NT2/D1 (cell line): ENCODE measurements around the gene PPA2.

Experiments
- DNase-seq: peaks from one replicate; pipeline ENCODE4 v3.0.0-alpha.2; 2011; ENCODE audit warnings: low read depth, low spot score
- H3K27me3 ChIP-seq: 2 replicates; pipeline ENCODE4 v1.6.0; 2011; ENCODE audit warnings: mild to moderate bottlenecking; ENCODE audit not compliant: insufficient read length, insufficient read depth
- H3K36me3 ChIP-seq: 2 replicates; pipeline ENCODE4 v1.6.1; 2011; ENCODE audit warnings: mild to moderate bottlenecking, low read length, mixed read lengths; ENCODE audit not compliant: insufficient read depth, insufficient read length
- H3K4me1 ChIP-seq: 2 replicates; pipeline ENCODE4 v1.5.1; 2011; ENCODE audit not compliant: insufficient read depth, insufficient read length
- H3K4me3 ChIP-seq: 2 replicates; pipeline ENCODE4 v1.5.1; 2011; ENCODE audit warnings: low read depth; ENCODE audit not compliant: insufficient read length
- H3K9ac ChIP-seq: 2 replicates; pipeline ENCODE4 v1.6.0; 2011; ENCODE audit warnings: low read depth; ENCODE audit not compliant: insufficient read length
- H3K9me3 ChIP-seq: 2 replicates; pipeline ENCODE4 v1.5.1; 2011; ENCODE audit warnings: mild to moderate bottlenecking, low read length; ENCODE audit not compliant: insufficient read depth
- SUZ12 ChIP-seq: IDR thresholded peaks from 2 replicates; pipeline ENCODE4 v1.6.1; 2011; ENCODE audit not compliant: insufficient read length, insufficient read depth; ENCODE audit errors: extremely low read depth
- YY1 ChIP-seq: IDR thresholded peaks from 2 replicates; pipeline ENCODE4 v1.6.1; 2011; ENCODE audit not compliant: insufficient read length, insufficient read depth
- ZNF274 ChIP-seq: IDR thresholded peaks from 2 replicates; pipeline ENCODE4 v1.6.1; 2011; ENCODE audit warnings: mild to moderate bottlenecking, low read depth, low read length

The PPA2 gene

DNA sequence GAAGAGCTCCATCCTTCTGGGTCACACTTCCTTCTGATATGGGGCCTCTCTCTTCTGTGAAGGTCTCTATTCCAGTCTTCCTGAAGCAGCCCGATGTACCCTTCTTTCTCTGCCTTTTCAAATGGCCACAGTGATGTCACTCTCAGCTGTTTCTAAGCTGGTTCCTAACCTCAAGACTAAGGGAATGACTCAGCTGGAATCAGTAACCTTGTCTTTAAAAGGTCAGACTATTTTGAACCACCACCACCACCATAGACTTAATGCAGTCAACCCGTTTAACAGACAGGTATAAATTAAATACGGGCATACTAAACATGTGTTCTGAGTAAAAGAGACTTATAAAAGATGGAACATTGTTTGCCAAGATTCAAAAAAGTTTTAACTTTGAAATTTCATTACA is 121.0 kb downstream of the PPA2 start:
- Histone ChIP-seq H3K4me3 (no peak overlapping the region), H3K9me3 (no peaks in the 10 kb centered on the region), H3K9ac (no peak overlapping the region), H3K4me1 (no peaks in the 10 kb centered on the region), H3K36me3 (no peaks in the 10 kb centered on the region), H3K27me3 (no peaks in the 10 kb centered on the region)
- DNase-seq, result no peak
- no peak for TF ChIP-seq YY1
- TF ChIP-seq SUZ12, result no peak
- no peak for TF ChIP-seq ZNF274

DNA sequence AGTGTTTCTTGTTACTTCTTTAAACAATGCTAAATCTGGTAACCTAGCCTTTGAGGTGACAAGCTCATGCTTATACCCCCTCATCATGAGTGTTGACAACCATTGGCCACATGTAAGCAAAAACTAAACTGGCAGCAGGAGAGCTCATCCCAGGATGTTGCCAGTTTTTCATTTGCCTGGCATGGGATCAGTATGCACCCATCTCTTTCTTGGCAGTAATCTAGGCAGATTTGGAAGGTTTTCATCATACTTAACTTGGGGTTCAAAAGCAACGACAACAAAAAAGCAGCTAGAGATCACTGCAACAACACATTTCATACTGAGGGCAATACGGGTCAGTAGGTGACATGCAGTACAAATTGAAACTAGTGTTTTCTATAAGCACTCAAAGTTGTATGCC is 122.0 kb downstream of the PPA2 start:
- H3K4me3 ChIP-seq, result no peak overlapping the region
- no peaks in the 10 kb centered on the region for H3K27me3 ChIP-seq
- H3K4me1 ChIP-seq, result no peaks in the 10 kb centered on the region
- H3K9ac ChIP-seq, result no peak overlapping the region
- no peak for TF ChIP-seq ZNF274
- TF ChIP-seq SUZ12, result no peak
- TF ChIP-seq YY1, result no peak
- H3K36me3 ChIP-seq, result no peaks in the 10 kb centered on the region
- no peaks in the 10 kb centered on the region for H3K9me3 ChIP-seq
- DNase-seq, result no peak

DNA sequence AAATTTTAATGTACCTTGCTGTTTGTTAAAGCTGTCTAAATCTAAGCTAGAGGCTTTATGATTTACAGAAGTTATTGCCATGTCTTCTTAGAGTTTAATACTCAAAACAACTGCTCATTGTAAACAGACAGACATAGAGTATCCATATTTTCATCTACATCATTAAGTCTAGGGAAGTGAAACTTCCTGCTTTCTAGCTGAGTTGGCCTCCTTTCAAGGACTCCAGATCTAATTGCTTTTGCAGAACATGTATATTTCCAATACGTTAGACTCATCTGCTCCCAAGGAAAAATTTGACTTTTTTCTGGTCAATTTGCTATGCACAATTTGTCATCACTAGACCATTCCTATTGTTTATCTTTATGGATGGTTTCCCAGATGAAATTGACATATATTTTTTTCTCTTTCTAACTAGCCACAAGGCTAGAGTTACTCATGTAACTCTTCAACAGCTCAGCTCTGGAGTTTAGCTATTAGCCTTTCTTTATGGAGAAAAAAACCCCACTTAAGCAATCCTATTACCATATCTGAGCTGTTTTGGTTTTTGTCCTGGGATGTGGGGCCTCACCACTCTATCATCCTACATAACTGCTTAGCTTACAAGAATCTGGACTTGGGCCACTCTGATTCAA is 122.9 kb downstream of the PPA2 start:
- TF ChIP-seq SUZ12 (no peak), YY1 (no peak), ZNF274 (no peak)
- no peak for DNase-seq
- H3K4me1 ChIP-seq, result no peaks in the 10 kb centered on the region

DNA sequence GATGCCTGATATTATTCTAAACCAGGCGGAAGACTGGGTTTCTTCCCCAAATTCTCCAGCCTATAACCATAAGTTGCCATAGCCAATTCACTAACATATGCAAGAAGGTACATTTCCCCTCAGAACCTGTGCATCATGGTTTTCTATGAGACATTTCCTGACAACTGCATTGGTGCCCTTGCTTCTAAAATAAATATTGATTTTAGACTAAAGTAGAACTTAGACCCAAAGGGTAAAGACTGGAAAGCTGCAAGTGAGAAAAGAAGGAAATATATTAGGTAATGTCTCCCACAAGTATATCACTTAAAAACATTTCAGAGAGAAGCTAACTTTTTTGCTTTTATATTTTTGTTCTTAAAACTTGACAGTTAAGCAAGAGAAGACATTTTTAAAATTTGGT is 125.1 kb downstream of the PPA2 start:
- Histone ChIP-seq H3K27me3 (no peaks in the 10 kb centered on the region), H3K9me3 (no peaks in the 10 kb centered on the region), H3K9ac (no peak overlapping the region), H3K4me3 (no peak overlapping the region), H3K36me3 (no peaks in the 10 kb centered on the region), H3K4me1 (no peaks in the 10 kb centered on the region)
- DNase-seq, result no peak
- TF ChIP-seq YY1, result no peak
- no peak for TF ChIP-seq SUZ12
- no peak for TF ChIP-seq ZNF274

More for the DNA sequence above, 122.9 kb downstream of the PPA2 start:
- no peak overlapping the region for H3K9ac ChIP-seq
- H3K27me3 ChIP-seq, result no peaks in the 10 kb centered on the region
- H3K9me3 ChIP-seq, result no peaks in the 10 kb centered on the region
- no peaks in the 10 kb centered on the region for H3K36me3 ChIP-seq
- H3K4me3 ChIP-seq, result no peak overlapping the region

DNA sequence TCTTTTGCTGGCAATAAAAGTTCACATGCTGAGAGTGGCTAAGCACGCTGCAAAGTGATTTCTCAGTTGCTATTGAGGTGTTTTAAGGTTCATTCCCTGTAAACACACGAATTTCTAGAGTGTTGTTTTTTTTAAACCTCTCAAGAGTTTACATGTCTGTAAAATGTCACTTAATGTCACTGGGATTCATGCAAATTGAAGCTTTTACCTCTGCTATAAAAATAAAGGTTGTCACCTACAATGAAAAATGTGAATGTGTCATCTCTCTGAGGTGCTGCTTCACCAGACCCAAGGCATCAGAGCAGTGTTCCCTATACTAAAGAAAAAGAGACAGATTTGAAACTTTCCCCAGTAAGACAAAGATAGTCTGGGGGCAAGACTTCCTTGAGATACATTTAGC is 127.0 kb downstream of the PPA2 start:
- H3K9me3 ChIP-seq, result no peaks in the 10 kb centered on the region
- TF ChIP-seq ZNF274, result no peak
- no peak for TF ChIP-seq SUZ12
- no peak for TF ChIP-seq YY1

DNA sequence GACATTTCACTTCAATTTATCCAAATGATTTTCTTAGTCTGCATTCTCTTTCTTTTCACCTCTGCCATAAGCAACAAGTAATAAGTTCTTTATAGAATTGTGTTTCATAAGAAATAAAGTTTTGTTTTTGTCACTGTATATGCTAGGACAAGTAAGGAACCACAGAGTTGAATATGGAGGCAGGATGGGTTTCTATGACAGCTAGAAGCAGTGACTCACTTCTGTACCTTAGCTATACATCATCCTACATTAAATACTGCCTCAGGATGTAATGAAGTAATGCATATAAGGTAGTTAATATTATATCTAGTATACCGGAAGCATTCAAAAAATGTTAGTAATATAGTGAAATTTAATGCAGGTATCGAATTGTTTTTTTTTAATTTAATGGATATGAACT is 128.0 kb downstream of the PPA2 start:
- TF ChIP-seq YY1 (no peak), ZNF274 (no peak), SUZ12 (no peak)
- no peaks in the 10 kb centered on the region for H3K27me3 ChIP-seq
- H3K36me3 ChIP-seq, result no peaks in the 10 kb centered on the region
- no peak overlapping the region for H3K9ac ChIP-seq
- no peaks in the 10 kb centered on the region for H3K9me3 ChIP-seq
- H3K4me3 ChIP-seq, result no peak overlapping the region
- H3K4me1 ChIP-seq, result no peaks in the 10 kb centered on the region
- no peak for DNase-seq

More for the DNA sequence above, 127.0 kb downstream of the PPA2 start:
- Histone ChIP-seq H3K9ac (no peak overlapping the region), H3K36me3 (no peaks in the 10 kb centered on the region), H3K4me1 (no peaks in the 10 kb centered on the region), H3K4me3 (no peak overlapping the region), H3K27me3 (no peaks in the 10 kb centered on the region)
- no peak for DNase-seq

DNA sequence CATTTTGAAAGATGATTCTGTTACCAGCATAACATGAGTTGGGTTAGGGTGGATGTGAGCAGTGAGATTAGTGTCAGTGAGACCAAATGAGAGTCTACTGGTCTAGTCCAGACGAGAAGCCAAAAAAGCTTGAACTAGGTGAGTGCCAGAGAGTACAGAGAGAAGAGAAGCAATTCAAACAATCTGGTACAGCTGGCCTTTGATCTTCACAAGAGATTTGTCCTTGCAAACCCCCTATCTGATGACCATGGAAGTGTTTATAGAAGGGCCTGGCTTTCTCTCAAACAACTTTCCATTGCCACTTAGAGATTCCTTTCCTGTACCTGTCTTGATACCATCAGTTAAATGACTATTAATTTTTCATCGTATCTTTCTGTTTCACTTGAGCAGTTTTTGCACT is 128.5 kb downstream of the PPA2 start:
- Histone ChIP-seq H3K4me3 (no peak overlapping the region), H3K4me1 (no peaks in the 10 kb centered on the region), H3K9me3 (no peaks in the 10 kb centered on the region), H3K9ac (no peak overlapping the region), H3K36me3 (no peaks in the 10 kb centered on the region), H3K27me3 (no peaks in the 10 kb centered on the region)
- no peak for DNase-seq
- TF ChIP-seq SUZ12 (no peak), ZNF274 (no peak), YY1 (no peak)

DNA sequence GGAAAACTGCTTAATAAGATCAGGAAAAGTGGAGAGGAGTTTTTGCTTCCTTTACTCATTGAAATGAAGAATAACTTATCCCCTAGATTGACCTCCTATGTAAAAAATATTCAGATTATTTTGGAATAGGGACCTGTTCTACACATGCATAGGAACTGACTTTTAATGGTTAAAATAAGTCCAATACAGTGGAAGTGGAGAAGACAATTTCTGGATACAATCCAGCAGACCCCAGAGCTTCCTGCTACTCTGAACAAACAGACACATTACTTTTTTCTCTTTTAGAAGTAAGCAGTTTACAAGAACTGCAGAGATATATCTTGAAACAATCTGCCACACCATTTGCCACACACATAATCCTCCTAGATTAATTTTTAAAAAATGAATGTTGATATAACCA is 129.7 kb downstream of the PPA2 start:
- H3K9ac ChIP-seq, result no peak overlapping the region
- no peaks in the 10 kb centered on the region for H3K27me3 ChIP-seq
- TF ChIP-seq ZNF274 (no peak), SUZ12 (no peak), YY1 (no peak)
- H3K4me1 ChIP-seq, result no peaks in the 10 kb centered on the region
- H3K4me3 ChIP-seq, result no peak overlapping the region
- H3K9me3 ChIP-seq, result no peaks in the 10 kb centered on the region
- no peaks in the 10 kb centered on the region for H3K36me3 ChIP-seq
- no peak for DNase-seq
